OCI-M2 (cell line): ENCODE data around the gene DLG2.
"Not testable (repeated sequence)": the region's sequence is repeated elsewhere in the genome, so short reads cannot be mapped to it uniquely, and the experiment has no call there.

Experiments used
- DNase-seq: peaks from one replicate; lab custom pipeline; 2025; ENCODE audit not compliant: unreplicated experiment; lab: John Stamatoyannopoulos, UW

The DLG2 gene

DNA sequence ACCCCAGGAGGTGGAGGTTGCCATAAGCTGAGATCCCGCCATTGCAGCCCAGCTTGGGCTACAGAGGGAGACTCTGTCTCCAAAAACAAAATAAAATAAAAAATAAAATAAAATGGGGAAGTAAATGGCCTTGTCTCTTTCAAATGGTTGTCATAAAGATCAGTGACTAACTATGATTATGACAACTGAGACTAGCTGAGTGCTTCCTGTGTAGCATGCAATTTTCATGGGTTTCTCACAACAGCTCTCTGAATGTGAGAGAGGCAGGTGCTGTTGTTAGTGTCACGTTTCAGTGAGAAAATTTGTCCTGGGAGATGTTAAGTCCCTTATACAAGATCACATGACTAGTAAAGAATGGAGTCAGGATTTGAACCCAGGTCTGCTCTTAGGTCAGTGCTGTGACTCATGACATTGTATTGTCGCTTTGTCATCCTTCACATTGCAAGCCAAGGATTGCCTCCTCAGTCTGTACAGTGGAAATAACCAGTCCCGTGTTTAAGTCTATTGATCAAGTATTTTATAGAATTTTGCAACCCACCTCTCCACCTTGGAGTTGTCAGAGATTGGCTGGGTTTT is 2177.7 kb downstream of the DLG2 start:
- no peak for DNase-seq

DNA sequence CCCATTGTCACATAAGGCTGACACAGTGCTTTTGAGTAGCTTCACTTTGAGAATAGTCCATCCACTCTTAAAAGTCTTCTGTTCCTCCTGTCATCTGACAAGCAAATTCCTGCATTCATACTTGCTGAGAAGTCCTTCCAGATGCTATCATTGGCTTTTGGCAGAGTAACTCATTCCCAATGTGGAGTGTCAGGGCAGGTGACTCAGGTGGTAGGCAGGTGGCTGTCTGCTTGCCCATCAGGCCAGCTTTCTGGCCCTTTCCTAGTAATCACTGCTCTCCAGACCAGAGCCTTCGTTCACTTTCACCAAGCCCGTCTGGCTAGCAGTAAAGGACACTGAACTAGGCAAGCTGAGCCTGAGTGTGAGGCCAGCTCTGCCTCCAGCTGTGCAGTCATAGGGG is 2178.5 kb downstream of the DLG2 start:
- DNase-seq, result no peak

DNA sequence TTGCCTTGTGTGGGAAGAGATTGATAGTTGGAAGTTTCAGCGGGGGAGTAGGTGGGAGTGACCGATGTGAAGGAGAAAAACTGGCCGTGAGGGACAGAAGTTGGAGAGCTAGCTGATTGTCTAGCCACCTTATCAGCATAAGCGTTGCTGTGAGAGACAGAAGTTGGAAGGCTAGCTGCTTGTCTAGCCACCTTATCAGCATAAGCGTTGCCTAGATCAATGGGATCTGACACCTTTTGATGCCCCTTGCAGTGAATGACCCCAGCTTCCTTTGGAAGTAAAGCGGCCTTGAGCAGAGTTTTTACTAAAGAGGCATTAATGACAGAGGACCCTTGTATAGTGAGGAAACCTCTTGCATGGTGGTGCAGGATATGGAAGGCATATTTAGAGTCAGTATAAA is 2183.3 kb downstream of the DLG2 start:
- DNase-seq, result not testable (repeated sequence)

DNA sequence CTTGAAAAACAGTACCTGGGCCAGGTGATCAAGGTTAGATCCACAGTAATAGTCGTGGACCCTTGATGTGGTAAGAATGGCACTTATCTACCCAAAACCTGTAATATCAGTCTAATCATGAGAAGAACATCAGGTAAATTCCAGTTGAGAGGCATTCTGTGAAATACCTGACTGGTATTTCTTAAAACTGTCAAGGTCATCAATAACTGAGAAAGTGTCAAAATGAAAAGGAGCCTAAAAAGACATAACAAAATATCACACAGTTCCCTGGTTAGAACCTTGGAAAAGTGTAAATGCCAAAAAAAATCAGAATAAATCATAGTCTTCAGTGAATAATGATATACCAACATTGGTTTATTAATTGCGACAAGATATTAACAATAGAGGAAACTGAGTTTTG is 2185.5 kb downstream of the DLG2 start:
- DNase-seq, result no peak

DNA sequence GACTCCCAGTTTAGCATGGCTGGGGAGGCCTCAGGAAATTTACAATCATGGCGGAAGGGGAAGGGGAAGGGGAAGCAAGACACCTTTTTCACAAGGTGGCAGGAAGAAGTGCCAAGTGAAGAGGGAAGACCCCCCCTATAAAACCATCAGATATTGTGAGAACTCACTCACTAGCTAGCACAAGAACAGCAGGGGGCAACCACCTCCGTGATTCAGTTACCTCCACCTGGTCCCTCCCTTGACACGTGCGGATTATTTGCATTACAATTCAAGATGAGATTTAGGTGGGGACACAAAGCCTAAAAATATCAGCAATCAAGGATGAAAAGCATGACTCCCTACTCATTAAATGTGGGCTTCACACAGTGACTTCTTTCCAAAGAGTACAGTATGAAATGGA is 2186.0 kb downstream of the DLG2 start:
- DNase-seq, result no peak

DNA sequence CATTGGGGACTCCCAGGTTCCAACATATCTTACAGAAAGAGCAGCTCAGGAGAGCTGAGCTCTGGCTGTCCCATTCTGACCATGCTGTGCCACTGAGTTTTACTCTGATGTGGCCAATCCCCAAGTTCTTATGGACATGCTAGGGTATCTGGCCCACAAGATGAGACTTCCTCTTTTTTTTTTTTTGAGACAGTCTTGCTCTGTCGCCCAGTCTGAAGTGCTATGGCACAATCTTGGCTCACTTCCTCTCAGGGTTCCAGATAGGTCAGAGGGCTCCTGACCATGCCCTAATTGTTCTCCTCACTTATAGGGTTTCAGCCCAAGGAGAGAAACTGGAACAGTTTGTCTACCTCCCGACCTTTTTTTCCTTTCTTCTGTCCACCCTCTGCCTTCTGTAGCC is 2188.7 kb downstream of the DLG2 start:
- no peak for DNase-seq

DNA sequence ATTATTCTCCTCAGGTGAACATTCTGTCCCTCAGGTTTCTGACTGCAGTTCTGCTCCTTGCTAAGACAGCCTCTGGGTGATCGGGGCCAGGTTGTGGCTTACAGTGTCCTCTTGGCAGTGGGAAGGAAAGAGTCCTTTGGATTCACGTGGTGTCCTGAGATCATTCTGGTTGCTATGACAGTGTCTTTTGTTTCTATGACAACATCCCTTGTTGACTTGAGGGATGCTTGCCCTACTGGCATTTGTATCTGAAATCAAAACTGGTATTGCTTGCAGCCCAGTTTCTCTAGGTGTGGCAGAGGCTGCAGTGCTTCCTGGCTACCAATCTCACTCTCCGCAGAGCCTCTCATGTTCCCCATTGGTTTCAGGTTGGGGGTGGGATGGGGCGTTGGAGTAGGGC is 2189.2 kb downstream of the DLG2 start:
- DNase-seq, result no peak

DNA sequence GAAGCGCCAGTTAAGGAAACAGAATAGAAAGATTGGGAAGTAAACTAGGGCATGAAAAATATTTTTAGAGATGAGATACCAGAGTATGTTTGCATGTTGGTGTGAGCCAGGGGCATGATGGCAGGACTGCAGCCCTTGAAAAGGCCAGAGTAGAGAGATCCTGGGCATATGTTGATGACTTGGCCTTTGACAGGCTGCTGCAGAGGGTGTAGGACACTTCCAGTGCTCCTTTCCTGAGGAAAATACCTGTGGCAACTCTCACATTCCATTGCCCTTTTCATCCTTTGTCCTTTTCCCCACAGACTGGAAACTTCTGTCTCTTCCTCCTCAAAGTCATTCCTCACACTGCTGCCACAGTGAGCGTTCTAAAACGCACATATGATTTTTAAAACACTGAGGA is 2190.3 kb downstream of the DLG2 start:
- no peak for DNase-seq

DNA sequence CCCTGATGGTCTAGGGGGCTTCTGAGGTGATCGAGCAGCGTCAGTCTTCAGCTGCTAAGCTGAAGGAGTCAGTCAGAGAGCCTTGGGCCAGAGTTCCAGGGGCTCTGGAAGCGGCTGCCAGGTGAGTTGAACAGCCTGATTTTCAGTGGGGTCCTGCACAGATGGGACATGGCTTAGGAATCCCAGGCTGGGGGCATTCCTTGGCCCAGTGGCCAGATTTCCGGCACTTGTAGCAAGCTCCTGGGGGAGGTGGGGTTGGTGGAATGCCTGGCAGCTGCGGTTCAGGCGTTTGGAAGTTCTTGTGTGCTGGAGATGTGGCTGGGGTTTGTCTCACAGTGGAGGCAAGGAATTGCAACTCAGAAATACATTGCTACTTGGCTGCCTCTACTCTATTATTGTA is 2192.3 kb downstream of the DLG2 start:
- not testable (repeated sequence) for DNase-seq

DNA sequence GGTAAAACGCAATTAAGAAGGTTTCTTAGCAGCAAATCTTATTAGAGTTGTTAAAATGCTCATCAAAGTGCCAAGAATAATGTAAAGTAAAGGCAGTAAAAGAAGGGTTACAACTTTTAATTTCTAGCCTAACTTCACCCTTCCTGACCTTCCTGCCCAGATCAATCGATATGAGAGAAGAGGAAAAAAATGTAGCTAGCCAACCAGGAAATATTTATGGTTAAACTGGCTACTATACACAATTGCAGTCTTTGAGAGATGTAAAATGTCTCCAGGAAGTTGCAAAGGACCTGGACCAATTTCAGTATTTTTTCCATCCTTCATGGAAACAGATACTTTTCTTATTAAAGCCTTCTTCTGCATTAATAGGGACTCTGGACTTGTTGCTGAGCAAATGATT is 2199.2 kb downstream of the DLG2 start:
- DNase-seq, result no peak

DNA sequence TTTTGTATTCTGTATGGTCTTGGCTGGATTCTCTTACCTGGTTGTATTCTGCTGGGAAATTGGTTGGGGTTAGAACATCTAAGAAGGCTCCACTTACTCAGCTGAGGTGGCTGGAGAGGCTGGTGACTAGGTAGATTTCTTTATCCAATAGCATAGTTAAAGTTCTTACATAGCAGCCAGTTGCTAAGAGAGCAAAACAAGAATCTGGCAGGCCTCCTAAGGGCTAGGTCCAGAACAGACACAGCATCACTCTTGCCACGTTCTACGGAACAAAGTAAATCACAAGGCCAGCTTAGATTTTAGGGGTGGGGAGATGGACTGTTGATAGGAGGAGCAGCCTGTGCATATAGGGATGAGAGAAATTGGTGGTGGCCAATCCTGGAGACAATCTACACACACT is 2199.6 kb downstream of the DLG2 start:
- DNase-seq, result no peak

DNA sequence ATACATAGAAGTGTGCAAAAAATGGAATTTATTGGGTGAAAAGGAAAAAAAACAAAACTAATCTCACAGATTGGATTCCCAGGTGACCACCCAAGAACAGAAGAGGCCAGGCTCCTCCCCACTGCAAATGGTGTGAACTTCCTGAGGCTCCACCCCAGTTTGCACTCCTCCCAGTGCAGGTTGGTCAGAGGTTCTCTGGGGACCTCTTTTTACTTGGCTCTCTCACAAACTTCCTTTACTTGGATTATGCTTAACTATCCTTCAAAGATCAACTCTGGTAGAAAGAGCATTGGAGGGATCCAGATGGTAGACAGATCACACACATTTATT is 2202.0 kb downstream of the DLG2 start:
- DNase-seq, result no peak

DNA sequence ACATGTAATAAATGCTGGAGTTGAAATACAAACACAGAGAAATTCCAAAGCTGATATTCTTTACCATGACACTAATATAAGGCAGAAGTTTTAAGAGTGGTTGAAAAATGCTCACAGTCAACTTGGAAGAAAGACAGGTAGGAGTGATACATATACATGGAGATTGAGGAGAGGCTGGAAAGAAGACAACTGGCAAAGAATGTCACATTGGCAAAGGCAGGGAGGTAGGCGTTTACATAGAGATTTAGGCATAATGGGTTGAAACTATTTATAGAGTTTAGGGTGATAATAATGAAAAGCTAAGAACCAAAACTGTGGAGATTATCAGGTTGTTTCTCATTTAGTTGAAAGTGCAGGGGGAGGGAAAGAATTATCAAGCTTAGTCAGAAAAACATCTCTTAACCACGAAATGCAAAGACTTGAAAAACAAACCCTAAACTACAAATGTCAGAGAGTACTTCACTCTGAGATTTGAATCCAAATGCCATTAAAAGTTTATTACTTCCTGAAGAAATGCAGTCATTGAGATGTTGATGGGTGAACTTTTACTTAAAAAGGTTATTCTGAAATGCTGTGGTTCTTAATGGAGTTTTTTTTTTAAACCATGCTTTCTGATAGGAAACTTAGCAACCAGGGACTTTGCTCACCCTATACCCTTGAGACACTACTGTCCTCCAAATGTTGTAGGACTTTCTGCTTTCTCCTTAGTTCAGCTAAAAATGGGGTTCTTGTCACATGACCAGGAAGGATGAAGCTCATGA is 2202.6 kb downstream of the DLG2 start:
- DNase-seq, result no peak

DNA sequence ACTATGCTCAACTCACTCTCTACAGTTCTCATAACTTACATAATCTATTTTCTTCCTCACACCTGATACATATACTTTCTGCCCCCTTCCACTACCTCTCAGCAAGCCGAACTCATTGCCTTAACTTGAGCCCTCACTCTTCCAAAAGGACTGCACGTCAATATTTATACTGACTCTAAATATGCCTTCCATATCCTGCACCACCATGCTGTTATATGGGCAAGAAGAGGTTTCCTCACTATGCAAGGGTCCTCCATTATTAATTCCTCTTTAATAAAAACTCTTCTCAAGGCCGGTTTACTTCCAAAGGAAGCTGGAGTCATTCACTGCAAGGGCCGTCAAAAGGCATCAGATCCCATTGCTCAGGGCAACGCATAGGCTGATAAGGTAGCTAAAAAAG is 2204.5 kb downstream of the DLG2 start:
- DNase-seq, result not testable (repeated sequence)

DNA sequence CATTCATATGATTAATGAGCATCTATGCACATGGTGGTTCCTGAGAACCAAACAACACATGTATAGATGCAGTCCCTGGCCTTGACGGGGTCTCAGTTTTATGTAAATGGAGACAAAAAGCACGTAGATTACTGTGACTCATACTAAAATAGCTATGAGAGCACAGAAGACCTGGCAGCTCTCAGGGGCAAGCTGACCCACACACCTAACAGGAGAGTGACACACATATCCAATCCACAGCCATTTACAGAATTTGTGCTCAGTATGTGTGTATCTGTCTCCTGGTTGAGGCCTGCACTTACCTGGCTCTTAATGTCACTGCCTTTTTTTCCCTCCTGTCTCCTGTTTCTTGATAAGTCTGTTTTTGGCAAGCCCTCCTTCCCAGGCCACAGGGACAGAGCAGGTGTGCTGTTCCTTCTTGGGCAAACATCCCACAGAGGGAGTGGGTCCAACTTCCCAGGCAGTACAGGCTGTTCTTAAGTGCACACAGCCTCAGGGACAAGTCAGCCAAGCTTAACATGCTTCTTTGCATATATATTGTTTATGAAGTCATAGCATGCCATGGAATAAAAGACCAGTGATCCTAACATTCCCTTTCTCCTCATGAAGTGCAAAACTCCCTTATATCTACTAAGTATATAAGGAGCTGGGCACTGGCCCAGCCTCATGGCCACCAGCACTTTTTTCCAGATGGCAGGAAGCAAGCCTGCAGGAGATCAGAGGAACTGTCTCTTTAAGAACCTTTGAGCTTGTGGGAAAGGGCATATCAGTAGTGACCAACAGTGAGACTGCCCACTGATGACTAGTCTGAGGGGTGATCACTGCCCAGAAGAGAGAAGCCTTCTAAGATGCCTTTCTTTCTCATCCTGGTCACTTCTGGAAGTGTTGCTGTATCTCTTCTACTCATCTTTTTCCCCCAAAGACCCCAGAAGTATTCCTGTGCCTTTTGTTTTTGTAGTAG is 2216.3 kb downstream of the DLG2 start:
- no peak for DNase-seq

DNA sequence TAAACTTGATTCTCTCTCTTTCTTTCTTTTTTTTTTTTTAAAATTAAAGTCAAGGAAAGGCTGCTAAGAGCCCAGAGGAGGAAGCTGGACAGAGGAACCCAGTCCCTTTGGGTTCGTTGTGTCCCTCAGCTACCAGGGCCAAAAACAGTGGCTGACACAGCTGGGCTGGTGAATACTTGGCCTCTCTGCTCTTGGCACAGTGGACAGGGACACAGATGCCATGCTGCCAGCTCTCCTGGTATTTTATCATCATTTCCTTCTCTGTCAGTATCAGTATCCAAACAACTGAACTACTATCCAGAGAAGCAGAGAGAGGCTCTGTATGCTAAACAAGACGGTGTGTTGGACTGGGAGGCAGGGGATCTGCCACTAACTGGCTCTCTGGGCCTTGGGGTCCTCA is 2217.3 kb downstream of the DLG2 start:
- no peak for DNase-seq

DNA sequence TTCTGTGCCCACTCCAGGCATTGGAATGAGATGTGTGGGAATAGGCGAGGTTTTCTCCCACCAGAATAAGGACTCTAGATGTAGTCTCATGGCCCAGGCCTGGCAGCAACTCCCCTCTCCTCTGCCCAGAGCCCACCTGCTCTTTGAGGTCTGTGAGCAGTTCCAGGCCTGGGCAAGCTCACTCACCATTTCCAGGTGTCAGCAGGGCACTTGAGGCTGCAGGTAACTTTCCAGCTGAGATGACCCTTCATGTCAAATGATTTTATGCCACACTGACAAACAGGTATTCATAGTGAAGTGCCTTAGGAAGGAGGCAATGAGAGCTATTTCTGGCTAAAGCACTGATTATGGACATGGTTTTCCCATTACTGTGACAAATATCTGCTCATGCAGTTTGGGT is 2217.7 kb downstream of the DLG2 start:
- no peak for DNase-seq

DNA sequence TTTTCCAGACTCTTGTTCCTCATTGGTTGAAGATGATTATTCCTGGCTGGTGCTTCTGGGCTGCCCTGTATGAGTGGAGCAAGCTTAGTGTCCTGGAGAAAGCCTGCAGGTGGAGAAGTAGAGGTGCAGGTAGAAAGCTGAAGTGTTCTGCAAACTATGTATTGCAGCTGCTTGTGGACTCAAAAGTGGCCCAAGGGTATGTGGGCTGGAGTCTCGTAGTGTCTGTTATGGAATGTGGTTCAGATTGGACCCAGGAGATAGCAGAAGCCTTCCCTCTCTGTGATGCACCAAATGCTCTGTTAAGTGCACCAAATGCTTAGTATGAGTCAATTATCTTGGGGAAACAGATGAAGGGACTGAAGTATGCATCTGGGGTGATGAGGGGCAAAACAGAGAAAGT is 2218.2 kb downstream of the DLG2 start:
- DNase-seq, result no peak
